ENCODE data around the gene GNAL.

GRCh38 chr18:11661430-11661829, 27.6 kb upstream of the GNAL start:
- TF ChIP-seq CTCF (IDR thresholded peaks at IDR 0.05): no peak
- TF ChIP-seq POLR2A (IDR thresholded peaks at IDR 0.05): no peak
